HG02588 (cell line): ENCODE data around the gene RSRC1.
"Not testable (repeated sequence)": the region's sequence is repeated elsewhere in the genome, so short reads cannot be mapped to it uniquely, and the experiment has no call there.

Source experiments
- ATAC-seq: cut with Tn5 transposase; IDR thresholded peaks from one replicate; pipeline ENCODE4 v1.9.1; 2021; ENCODE audit warnings: mild to moderate bottlenecking, moderate library complexity; ENCODE audit not compliant: unreplicated experiment

Gene RSRC1

GRCh38 chr3:158506456-158506855 lies 396.6 kb downstream of the RSRC1 start:
- ATAC-seq, result no peak

GRCh38 chr3:158508481-158508880 lies 398.6 kb downstream of the RSRC1 start:
- ATAC-seq, result no peak

- no peak for ATAC-seq
These were observed 400.0 kb downstream of the RSRC1 start for GRCh38 chr3:158509891-158510290.

- ATAC-seq, result not testable (repeated sequence)
These were observed 406.8 kb downstream of the RSRC1 start for GRCh38 chr3:158516729-158517128.

GRCh38 chr3:158519776-158520175 lies 409.9 kb downstream of the RSRC1 start:
- no peak for ATAC-seq

GRCh38 chr3:158520433-158520832 lies 410.5 kb downstream of the RSRC1 start:
- ATAC-seq, result no peak

- ATAC-seq, result no peak
These were observed 412.6 kb downstream of the RSRC1 start for GRCh38 chr3:158522221-158523136.

- ATAC-seq, result no peak
These were observed 418.3 kb downstream of the RSRC1 start for GRCh38 chr3:158528076-158528674.

- ATAC-seq, result no peak
These were observed 421.4 kb downstream of the RSRC1 start for GRCh38 chr3:158531334-158531733.

GRCh38 chr3:158532099-158532734 lies 422.3 kb downstream of the RSRC1 start:
- ATAC-seq, result no peak

GRCh38 chr3:158535918-158536317 lies 426.0 kb downstream of the RSRC1 start:
- no peak for ATAC-seq

GRCh38 chr3:158539414-158540014 lies 429.6 kb downstream of the RSRC1 start:
- ATAC-seq, result peak; percentile 68

- ATAC-seq, result no peak
These were observed 430.2 kb downstream of the RSRC1 start for GRCh38 chr3:158540066-158540465.

GRCh38 chr3:158548691-158549090 lies 438.8 kb downstream of the RSRC1 start:
- ATAC-seq, result no peak

- not testable (repeated sequence) for ATAC-seq
These were observed 440.0 kb downstream of the RSRC1 start for GRCh38 chr3:158549938-158550337.

GRCh38 chr3:158552124-158552523 lies 442.2 kb downstream of the RSRC1 start:
- ATAC-seq, result no peak

- no peak for ATAC-seq
These were observed 449.6 kb downstream of the RSRC1 start for GRCh38 chr3:158559504-158559903.

- no peak for ATAC-seq
These were observed 451.1 kb downstream of the RSRC1 start for GRCh38 chr3:158560979-158561378.

GRCh38 chr3:158562674-158563073 lies 452.8 kb downstream of the RSRC1 start:
- no peak for ATAC-seq

- no peak for ATAC-seq
These were observed 453.2 kb downstream of the RSRC1 start for GRCh38 chr3:158563076-158563475.

GRCh38 chr3:158565076-158565475 lies 455.2 kb downstream of the RSRC1 start:
- ATAC-seq, result no peak
